GM12878 (cell line): ENCODE results near the gene PLA2G2C.

Source experiments
- EZH2 ChIP-seq: IDR thresholded peaks from 2 replicates; pipeline ENCODE4 v1.6.1; 2012; ENCODE audit warnings: low read depth, mild to moderate bottlenecking, control low read depth, inconsistent platforms, low read length, borderline replicate concordance; ENCODE audit not compliant: control insufficient read depth
- KDM1A ChIP-seq: fragments of 200-600 bp; sonication (generic); IDR thresholded peaks from 2 replicates; pipeline ENCODE4 v1.6.1; 2016; ENCODE audit warnings: borderline replicate concordance
- POLR2A ChIP-seq: IDR thresholded peaks from 2 replicates; pipeline ENCODE4 v1.6.1; 2011; ENCODE audit warnings: low read depth, mild to moderate bottlenecking, low read length
- POLR2AphosphoS5 ChIP-seq: IDR thresholded peaks from 2 replicates; pipeline ENCODE4 v1.6.1; 2011; ENCODE audit warnings: mild to moderate bottlenecking, low read length, inconsistent platforms

DNA sequence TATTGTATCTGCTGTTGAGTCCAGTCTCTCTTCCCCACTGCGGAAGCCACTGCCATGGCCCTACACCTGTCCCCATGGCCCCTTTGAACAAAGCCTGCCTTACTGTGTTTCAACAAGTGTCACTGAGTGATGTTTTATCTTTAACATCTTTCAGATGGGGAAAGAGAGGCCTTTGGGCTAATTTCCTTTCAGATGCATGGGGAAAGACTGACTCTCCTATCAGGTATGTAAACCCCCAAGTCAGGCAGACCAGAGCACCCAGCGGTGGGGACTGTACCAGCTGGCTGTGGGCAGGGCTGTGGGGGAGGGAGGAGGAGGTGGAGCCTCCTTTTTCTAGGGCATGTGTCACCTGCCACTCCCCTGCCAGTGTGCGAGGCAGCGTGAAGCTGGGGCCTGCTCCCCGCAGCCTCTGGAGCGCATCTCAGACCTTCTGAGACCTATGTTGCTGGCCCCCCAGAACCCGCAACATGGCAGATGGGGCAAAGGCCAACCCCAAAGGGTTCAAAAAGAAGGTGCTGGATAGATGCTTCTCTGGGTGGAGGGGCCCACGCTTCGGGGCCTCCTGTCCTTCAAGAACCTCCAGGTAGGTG lies 47.3 kb downstream of the PLA2G2C start, which contains the start of gene PLA2G2F:
- TF ChIP-seq POLR2AphosphoS5: no peak
- no peak for TF ChIP-seq KDM1A
- no peak for TF ChIP-seq EZH2
- TF ChIP-seq POLR2A: no peak
